ENCODE data around the gene IL2.

The IL2 gene

DNA sequence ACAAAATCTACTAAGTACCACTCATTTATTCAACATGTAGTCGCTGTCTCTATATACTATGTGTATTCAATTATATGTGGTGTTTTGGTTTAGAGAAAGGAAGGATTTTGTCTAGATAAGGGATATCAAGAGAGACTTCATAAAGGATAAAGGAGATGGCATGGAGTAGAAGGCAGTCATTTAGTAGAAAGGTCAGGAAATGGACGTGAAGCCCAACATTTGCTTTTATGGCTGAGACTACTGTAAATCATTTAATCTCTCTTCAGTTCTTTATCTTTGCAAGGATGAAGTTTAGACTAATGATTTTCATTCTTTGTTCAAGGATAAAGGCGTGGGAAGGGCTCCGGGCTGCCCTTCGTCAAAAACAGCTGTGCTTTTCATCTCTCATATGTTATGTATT, 25.2 kb downstream of the IL2 start:
- H3K36me3 Mint-ChIP-seq (ENCODE audit: low read depth) = no peaks in the 10 kb centered on the region
- TF ChIP-seq, protein P1, sequence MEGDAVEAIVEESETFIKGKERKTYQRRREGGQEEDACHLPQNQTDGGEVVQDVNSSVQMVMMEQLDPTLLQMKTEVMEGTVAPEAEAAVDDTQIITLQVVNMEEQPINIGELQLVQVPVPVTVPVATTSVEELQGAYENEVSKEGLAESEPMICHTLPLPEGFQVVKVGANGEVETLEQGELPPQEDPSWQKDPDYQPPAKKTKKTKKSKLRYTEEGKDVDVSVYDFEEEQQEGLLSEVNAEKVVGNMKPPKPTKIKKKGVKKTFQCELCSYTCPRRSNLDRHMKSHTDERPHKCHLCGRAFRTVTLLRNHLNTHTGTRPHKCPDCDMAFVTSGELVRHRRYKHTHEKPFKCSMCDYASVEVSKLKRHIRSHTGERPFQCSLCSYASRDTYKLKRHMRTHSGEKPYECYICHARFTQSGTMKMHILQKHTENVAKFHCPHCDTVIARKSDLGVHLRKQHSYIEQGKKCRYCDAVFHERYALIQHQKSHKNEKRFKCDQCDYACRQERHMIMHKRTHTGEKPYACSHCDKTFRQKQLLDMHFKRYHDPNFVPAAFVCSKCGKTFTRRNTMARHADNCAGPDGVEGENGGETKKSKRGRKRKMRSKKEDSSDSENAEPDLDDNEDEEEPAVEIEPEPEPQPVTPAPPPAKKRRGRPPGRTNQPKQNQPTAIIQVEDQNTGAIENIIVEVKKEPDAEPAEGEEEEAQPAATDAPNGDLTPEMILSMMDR (IDR thresholded peaks at IDR 0.05; ENCODE audit: unreplicated experiment in 3 of 3) = no peak
- H3K4me1 Mint-ChIP-seq = peaks cover 12% of the 10 kb centered on the region
- no peaks in the 10 kb centered on the region for H3K27me3 Mint-ChIP-seq (ENCODE audit: low read depth)
- no peak overlapping the region for H3K4me3 Mint-ChIP-seq
- H3K27ac Mint-ChIP-seq = peak overlapping the region in 2 of 3 experiments; percentile 36 to 56
- no peaks in the 10 kb centered on the region for H3K9me3 Mint-ChIP-seq

DNA sequence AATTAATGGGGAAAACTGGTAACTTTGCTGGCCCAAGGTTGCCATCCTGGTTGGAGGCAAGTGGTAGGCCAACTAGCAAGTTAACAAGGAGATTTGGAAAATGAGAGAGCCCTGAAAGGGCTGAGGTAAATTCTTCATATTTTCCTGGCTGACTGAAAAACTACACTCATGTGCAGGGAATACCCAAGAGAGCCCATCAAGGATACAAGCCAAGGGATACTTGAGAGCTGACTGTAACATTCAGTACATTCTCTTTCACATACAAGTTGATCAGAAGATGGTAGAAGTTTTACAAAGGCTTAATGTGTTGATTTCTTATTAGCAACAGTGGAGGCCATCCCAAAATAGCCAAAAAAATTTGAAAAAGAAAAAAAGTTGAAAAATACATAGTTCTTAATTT, 33.3 kb downstream of the IL2 start:
- TF ChIP-seq, protein P1 (IDR thresholded peaks at IDR 0.05; ENCODE audit: unreplicated experiment in 3 of 3) = no peak
- peaks cover 4% of the 10 kb centered on the region for H3K9me3 Mint-ChIP-seq
- no peak overlapping the region for H3K4me3 Mint-ChIP-seq
- no peaks in the 10 kb centered on the region for H3K36me3 Mint-ChIP-seq (ENCODE audit: low read depth)
- no peaks in the 10 kb centered on the region for H3K4me1 Mint-ChIP-seq
- no peak overlapping the region for H3K27ac Mint-ChIP-seq
- H3K27me3 Mint-ChIP-seq (ENCODE audit: low read depth) = no peaks in the 10 kb centered on the region

- no peak overlapping the region for H3K27ac Mint-ChIP-seq
- H3K4me1 Mint-ChIP-seq = no peaks in the 10 kb centered on the region
- H3K27me3 Mint-ChIP-seq (ENCODE audit: low read depth) = no peaks in the 10 kb centered on the region
- H3K36me3 Mint-ChIP-seq (ENCODE audit: low read depth) = no peaks in the 10 kb centered on the region
- no peaks in the 10 kb centered on the region for H3K9me3 Mint-ChIP-seq
- TF ChIP-seq, protein P1 (IDR thresholded peaks at IDR 0.05; ENCODE audit: unreplicated experiment in 3 of 3) = no peak
- no peak overlapping the region for H3K4me3 Mint-ChIP-seq
Observed at GRCh38 chr4:122412547-122412946, 44.0 kb downstream of the IL2 start.

- Mint-ChIP-seq H3K27ac (no peak overlapping the region), H3K4me3 (no peak overlapping the region), H3K4me1 (no peaks in the 10 kb centered on the region), H3K27me3 (ENCODE audit: low read depth) (no peaks in the 10 kb centered on the region), H3K36me3 (ENCODE audit: low read depth) (no peaks in the 10 kb centered on the region), H3K9me3 (no peaks in the 10 kb centered on the region)
- TF ChIP-seq, protein P1 (IDR thresholded peaks at IDR 0.05; ENCODE audit: unreplicated experiment in 3 of 3) = no peak
Observed at GRCh38 chr4:122403861-122404260, 52.7 kb downstream of the IL2 start.
